Stimulated activated naive CD4-positive, alpha-beta T cell (primary cell): ENCODE data around the gene FASLG.
A peak's percentile ranks its signal among the peaks of the same experiment; 100 is the strongest.
"Not testable (repeated sequence)": the region's sequence is repeated elsewhere in the genome, so short reads cannot be mapped to it uniquely, and the experiment has no call there.

Source experiments
- DNase-seq, 6 experiments: peaks; one replicate each; lab custom pipeline; 2025; lab: John Stamatoyannopoulos, UW

Gene FASLG

GRCh38 chr1:172680733-172681275 is 21.9 kb downstream of the FASLG start:
- DNase-seq, result no peak

- no peak for DNase-seq
These were observed 23.9 kb downstream of the FASLG start for GRCh38 chr1:172682812-172683211.

- DNase-seq, result no peak
These were observed 27.2 kb downstream of the FASLG start for GRCh38 chr1:172686143-172686542.

- not testable (repeated sequence) for DNase-seq
These were observed 29.7 kb downstream of the FASLG start for GRCh38 chr1:172688428-172689085.

GRCh38 chr1:172690925-172691324 is 32.0 kb downstream of the FASLG start:
- DNase-seq, result not testable (repeated sequence)

GRCh38 chr1:172697534-172698002 is 38.7 kb downstream of the FASLG start:
- DNase-seq, result peak in 3 of 6 experiments; percentile 9 to 46 (median 32)

GRCh38 chr1:172698224-172698623 is 39.3 kb downstream of the FASLG start:
- peak in 1 of 6 experiments; percentile 7 for DNase-seq

- DNase-seq, result peak; percentile 21 to 63 (median 52)
These were observed 40.2 kb downstream of the FASLG start for GRCh38 chr1:172699111-172699510.

- no peak for DNase-seq
These were observed 40.9 kb downstream of the FASLG start for GRCh38 chr1:172699695-172700227.

GRCh38 chr1:172700556-172700955 is 41.7 kb downstream of the FASLG start:
- no peak for DNase-seq

GRCh38 chr1:172704001-172704400 is 45.1 kb downstream of the FASLG start:
- DNase-seq, result peak in 1 of 6 experiments; percentile 8

- DNase-seq, result no peak
These were observed 45.7 kb downstream of the FASLG start for GRCh38 chr1:172704420-172705210.

GRCh38 chr1:172708452-172708851 is 49.5 kb downstream of the FASLG start:
- peak in 3 of 6 experiments; percentile 23 to 44 (median 30) for DNase-seq

GRCh38 chr1:172711558-172711957 is 52.7 kb downstream of the FASLG start:
- DNase-seq, result no peak

- DNase-seq, result no peak
These were observed 54.6 kb downstream of the FASLG start for GRCh38 chr1:172713466-172713865.
